Measurements from ENCODE around the gene AFG1L.

The AFG1L gene

GRCh38 chr6:108541843-108542759 lies 247.2 kb downstream of the AFG1L start:
- Histone ChIP-seq H3K4me1 (ENCODE audit: control insufficient read depth in 1 of 2, insufficient read depth in 1 of 2, low read depth in 1 of 2, low read length in 1 of 2) (peaks cover 3 to 5% of the 10 kb centered on the region in 2 experiments), H3K36me3 (no peaks in the 10 kb centered on the region), H3K4me3 (ENCODE audit: low read depth in 1 of 2, low read length in 1 of 2) (no peak overlapping the region), H3K9me3 (no peaks in the 10 kb centered on the region), H3K27ac (no peak overlapping the region), H3K27me3 (no peaks in the 10 kb centered on the region)
- peak; percentile 92 for TF ChIP-seq CTCF (IDR thresholded peaks at IDR 0.05)

DNA sequence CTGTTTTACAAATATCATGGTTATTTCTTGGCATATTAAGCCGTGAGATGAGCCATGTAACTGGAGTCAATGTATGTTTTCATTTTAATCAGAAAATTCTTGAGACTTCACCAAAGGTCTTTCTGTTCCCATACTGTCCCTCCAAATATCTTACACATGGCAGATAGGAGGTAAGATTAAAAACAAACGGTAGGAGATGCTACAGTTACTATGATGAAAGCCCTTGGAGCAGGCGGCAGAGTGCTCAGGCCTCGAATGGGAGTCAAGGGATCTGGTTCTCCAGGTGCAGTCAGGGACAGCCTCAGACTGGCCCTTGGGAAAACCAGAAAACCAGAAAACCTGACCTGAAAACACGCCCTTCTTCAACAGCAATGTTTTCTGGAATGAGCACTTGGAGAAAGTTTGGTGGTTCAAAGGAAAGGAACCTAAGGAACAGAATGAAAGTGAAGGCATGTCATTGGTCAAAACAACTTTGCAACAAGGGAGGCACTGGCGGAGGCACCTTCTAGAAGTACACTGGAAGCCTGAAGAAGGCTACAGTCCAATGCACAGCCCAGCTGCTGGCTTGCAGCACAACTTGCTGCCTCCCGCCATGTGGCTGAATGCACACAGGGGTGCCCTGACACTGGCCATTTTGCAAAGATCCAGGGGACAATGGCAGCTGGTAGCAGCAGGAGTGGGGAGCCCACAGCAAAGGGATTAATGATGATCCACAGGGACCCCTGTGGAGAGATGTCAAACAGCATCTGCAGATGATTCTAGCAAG lies 248.5 kb downstream of the AFG1L start:
- H3K27me3 ChIP-seq: no peaks in the 10 kb centered on the region

GRCh38 chr6:108544606-108545005 lies 249.8 kb downstream of the AFG1L start:
- no peak for TF ChIP-seq CTCF (IDR thresholded peaks at IDR 0.05)
- no peaks in the 10 kb centered on the region for H3K27me3 ChIP-seq
- H3K4me3 ChIP-seq (ENCODE audit: low read depth in 1 of 2, low read length in 1 of 2): no peak overlapping the region
- peaks cover 3 to 5% of the 10 kb centered on the region in 2 experiments for H3K4me1 ChIP-seq (ENCODE audit: control insufficient read depth in 1 of 2, insufficient read depth in 1 of 2, low read depth in 1 of 2, low read length in 1 of 2)
- H3K27ac ChIP-seq: no peak overlapping the region
- H3K36me3 ChIP-seq: no peaks in the 10 kb centered on the region
- H3K9me3 ChIP-seq: no peaks in the 10 kb centered on the region

More for the DNA sequence above, 248.5 kb downstream of the AFG1L start:
- Histone ChIP-seq H3K9me3 (no peaks in the 10 kb centered on the region), H3K4me3 (ENCODE audit: low read depth in 1 of 2, low read length in 1 of 2) (no peak overlapping the region), H3K27ac (no peak overlapping the region), H3K36me3 (no peaks in the 10 kb centered on the region), H3K4me1 (ENCODE audit: control insufficient read depth in 1 of 2, insufficient read depth in 1 of 2, low read depth in 1 of 2, low read length in 1 of 2) (peaks cover 3 to 5% of the 10 kb centered on the region in 2 experiments)
- TF ChIP-seq CTCF (IDR thresholded peaks at IDR 0.05): no peak

- no peak overlapping the region for H3K27ac ChIP-seq
- H3K4me1 ChIP-seq (ENCODE audit: control insufficient read depth in 1 of 2, insufficient read depth in 1 of 2, low read depth in 1 of 2, low read length in 1 of 2): peaks cover 3 to 5% of the 10 kb centered on the region in 2 experiments
- no peaks in the 10 kb centered on the region for H3K27me3 ChIP-seq
- no peak for TF ChIP-seq CTCF (IDR thresholded peaks at IDR 0.05)
- H3K4me3 ChIP-seq (ENCODE audit: low read depth in 1 of 2, low read length in 1 of 2): no peak overlapping the region
- H3K36me3 ChIP-seq: no peaks in the 10 kb centered on the region
- H3K9me3 ChIP-seq: no peaks in the 10 kb centered on the region
These were observed 251.5 kb downstream of the AFG1L start for GRCh38 chr6:108546079-108547049.

GRCh38 chr6:108549241-108549640 lies 254.4 kb downstream of the AFG1L start:
- Histone ChIP-seq H3K9me3 (no peaks in the 10 kb centered on the region), H3K27ac (no peak overlapping the region), H3K4me1 (ENCODE audit: control insufficient read depth in 1 of 2, insufficient read depth in 1 of 2, low read depth in 1 of 2, low read length in 1 of 2) (no peaks in the 10 kb centered on the region), H3K4me3 (ENCODE audit: low read depth in 1 of 2, low read length in 1 of 2) (no peak overlapping the region), H3K27me3 (no peaks in the 10 kb centered on the region), H3K36me3 (no peaks in the 10 kb centered on the region)
- no peak for TF ChIP-seq CTCF (IDR thresholded peaks at IDR 0.05)
